ENCODE measurements around the gene PPP2R3A.
A peak's percentile ranks its signal among the peaks of the same experiment; 100 is the strongest.
"Not testable (repeated sequence)": the region's sequence is repeated elsewhere in the genome, so short reads cannot be mapped to it uniquely, and the experiment has no call there.

Gene PPP2R3A

DNA sequence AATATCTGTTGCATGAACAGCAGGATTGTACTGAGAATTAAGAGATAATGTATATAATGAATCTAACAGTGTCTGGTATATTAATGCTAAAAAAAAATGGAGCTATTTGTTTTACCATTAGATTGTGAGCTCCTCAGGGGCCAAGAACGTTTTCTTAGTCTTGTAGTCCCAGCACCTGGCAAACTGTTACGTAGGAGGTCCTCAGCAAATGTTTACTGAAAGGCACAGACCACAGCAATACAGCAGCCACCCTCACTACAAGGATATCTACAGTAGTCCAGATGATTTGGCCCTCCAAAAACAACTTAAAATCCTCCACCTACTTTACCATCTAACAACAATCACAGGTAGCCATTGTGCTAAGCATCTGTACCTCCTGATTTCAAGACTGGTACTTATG is 170.9 kb downstream of the PPP2R3A start:
- no peaks in the 10 kb centered on the region for H3K36me3 ChIP-seq (ENCODE audit: low read depth)
- ATAC-seq (ENCODE audit: low read depth): no peak; the same call in 2 of the 3 replicates
- DNase-seq (ENCODE audit: low spot score): no peak
- no peaks in the 10 kb centered on the region for H3K9me3 ChIP-seq (ENCODE audit: severe bottlenecking)
- no peak overlapping the region for H3K27ac ChIP-seq (ENCODE audit: poor library complexity, severe bottlenecking)
- H3K4me3 ChIP-seq (ENCODE audit: severe bottlenecking): no peak overlapping the region
- no peak for TF ChIP-seq CTCF (IDR thresholded peaks at IDR 0.05; ENCODE audit: poor library complexity, severe bottlenecking)
- peaks cover 6% of the 10 kb centered on the region for H3K4me1 ChIP-seq (ENCODE audit: insufficient read depth, poor library complexity, severe bottlenecking)
- no peaks in the 10 kb centered on the region for H3K27me3 ChIP-seq (ENCODE audit: insufficient read depth, poor library complexity, severe bottlenecking)

DNA sequence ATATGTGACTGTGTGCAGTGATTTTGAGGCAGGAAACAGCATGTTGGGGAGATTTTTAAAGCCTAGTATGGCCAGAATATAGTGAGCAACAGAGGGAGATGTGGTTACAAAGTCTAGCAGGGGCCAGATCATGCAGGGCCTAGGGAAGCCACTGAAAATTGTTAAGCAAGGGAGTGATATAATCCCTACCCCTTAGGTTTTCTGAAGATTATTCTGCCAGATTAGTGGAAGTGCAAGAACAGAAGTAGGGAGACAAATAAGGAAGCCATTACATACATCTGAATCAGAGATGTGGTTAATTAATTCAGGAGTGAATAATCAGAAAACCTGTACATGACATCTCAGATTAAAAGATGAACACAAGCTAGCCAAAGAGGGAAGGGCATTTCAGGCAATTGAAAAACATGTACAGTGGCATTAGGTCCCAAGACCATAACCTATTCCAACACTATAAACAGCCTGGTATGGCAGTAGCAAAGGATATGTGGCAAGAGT is 175.8 kb downstream of the PPP2R3A start:
- DNase-seq (ENCODE audit: low spot score) (no peak), ATAC-seq (ENCODE audit: low read depth) (no peak)
- Histone ChIP-seq H3K27ac (ENCODE audit: poor library complexity, severe bottlenecking) (peak overlapping the region; percentile 79), H3K36me3 (ENCODE audit: low read depth) (peaks cover 8% of the 10 kb centered on the region; the same call in 1 of the 2 replicates), H3K9me3 (ENCODE audit: severe bottlenecking) (no peaks in the 10 kb centered on the region), H3K4me1 (ENCODE audit: insufficient read depth, poor library complexity, severe bottlenecking) (peaks cover 25% of the 10 kb centered on the region), H3K4me3 (ENCODE audit: severe bottlenecking) (no peak overlapping the region), H3K27me3 (ENCODE audit: insufficient read depth, poor library complexity, severe bottlenecking) (no peaks in the 10 kb centered on the region)
- no peak for TF ChIP-seq CTCF (IDR thresholded peaks at IDR 0.05; ENCODE audit: poor library complexity, severe bottlenecking)

- no peak for TF ChIP-seq CTCF (IDR thresholded peaks at IDR 0.05; ENCODE audit: poor library complexity, severe bottlenecking)
Measured at GRCh38 chr3:136141891-136142290, 176.4 kb downstream of the PPP2R3A start.

GRCh38 chr3:136142592-136142991 is 177.1 kb downstream of the PPP2R3A start:
- DNase-seq (ENCODE audit: low spot score): no peak
- ATAC-seq (ENCODE audit: low read depth): peak; percentile 91
- peak overlapping the region; percentile 79 for H3K27ac ChIP-seq (ENCODE audit: poor library complexity, severe bottlenecking)

More at GRCh38 chr3:136141891-136142290, 176.4 kb downstream of the PPP2R3A start:
- Histone ChIP-seq H3K27ac (ENCODE audit: poor library complexity, severe bottlenecking) (peak overlapping the region; percentile 79), H3K27me3 (ENCODE audit: insufficient read depth, poor library complexity, severe bottlenecking) (no peaks in the 10 kb centered on the region), H3K9me3 (ENCODE audit: severe bottlenecking) (no peaks in the 10 kb centered on the region), H3K4me3 (ENCODE audit: severe bottlenecking) (no peak overlapping the region), H3K36me3 (ENCODE audit: low read depth) (peaks cover 10% of the 10 kb centered on the region; the same call in 1 of the 2 replicates), H3K4me1 (ENCODE audit: insufficient read depth, poor library complexity, severe bottlenecking) (peaks cover 27% of the 10 kb centered on the region)
- DNase-seq (ENCODE audit: low spot score): no peak
- peak; percentile 69 for ATAC-seq (ENCODE audit: low read depth)

DNA sequence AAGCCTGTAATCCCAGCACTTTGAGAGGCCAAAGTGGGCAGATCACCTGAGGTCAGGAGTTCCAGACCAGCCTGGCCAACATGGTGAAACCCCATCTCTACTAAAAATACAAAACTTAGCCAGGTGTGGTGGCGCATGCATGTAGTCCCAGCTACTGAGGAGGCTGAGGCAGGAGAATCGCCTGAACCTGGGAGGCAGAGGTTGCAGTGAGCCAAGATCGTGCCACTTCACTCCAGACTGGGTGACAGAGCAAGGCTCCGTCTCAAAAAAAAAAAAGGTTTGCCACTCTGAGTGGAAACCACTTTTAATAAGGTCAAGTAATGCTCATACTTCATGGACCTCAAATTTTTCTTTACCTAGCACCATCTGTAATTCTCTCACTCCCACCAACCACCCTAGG is 178.9 kb downstream of the PPP2R3A start:
- H3K27me3 ChIP-seq (ENCODE audit: insufficient read depth, poor library complexity, severe bottlenecking); DNase-seq (ENCODE audit: low spot score); H3K27ac ChIP-seq (ENCODE audit: poor library complexity, severe bottlenecking); H3K4me3 ChIP-seq (ENCODE audit: severe bottlenecking); ATAC-seq (ENCODE audit: low read depth); H3K9me3 ChIP-seq (ENCODE audit: severe bottlenecking): not testable (repeated sequence)
- Histone ChIP-seq H3K4me1 (ENCODE audit: insufficient read depth, poor library complexity, severe bottlenecking) (peaks cover 34% of the 10 kb centered on the region), H3K36me3 (ENCODE audit: low read depth) (peaks cover 28% of the 10 kb centered on the region)

More at GRCh38 chr3:136142592-136142991, 177.1 kb downstream of the PPP2R3A start:
- peaks cover 14% of the 10 kb centered on the region for H3K36me3 ChIP-seq (ENCODE audit: low read depth)
- no peaks in the 10 kb centered on the region for H3K27me3 ChIP-seq (ENCODE audit: insufficient read depth, poor library complexity, severe bottlenecking)
- TF ChIP-seq CTCF (IDR thresholded peaks at IDR 0.05; ENCODE audit: poor library complexity, severe bottlenecking): no peak
- H3K4me3 ChIP-seq (ENCODE audit: severe bottlenecking): no peak overlapping the region
- peaks cover 34% of the 10 kb centered on the region for H3K4me1 ChIP-seq (ENCODE audit: insufficient read depth, poor library complexity, severe bottlenecking)
- H3K9me3 ChIP-seq (ENCODE audit: severe bottlenecking): no peaks in the 10 kb centered on the region
